Astrocyte (in vitro differentiated cells and primary cell): ENCODE data around the gene COL6A6. TPM values are rescaled to one million over a fixed set of nuclear protein-coding genes. Genes with fewer than 3 reads are reported as not detected.
A peak's percentile ranks its signal among the peaks of the same experiment; 100 is the strongest.

Experiments
- DNase-seq: peaks from one replicate; pipeline ENCODE4 v3.0.0-alpha.2; 2010; ENCODE audit warnings: low read depth
- FAIRE-seq: peaks from 2 replicates; lab custom pipeline; 2011; peaks lifted over from hg19 to GRCh38; lab: Jason Lieb, UNC
- H2AFZ ChIP-seq: 2 replicates; pipeline ENCODE4 v1.6.0; 2012; ENCODE audit warnings: low read depth, low read length, inconsistent platforms
- H3K27ac ChIP-seq: 2 replicates; pipeline ENCODE4 v1.5.1; 2011; ENCODE audit warnings: low read depth, low read length, inconsistent platforms
- H3K27me3 ChIP-seq: 2 replicates; pipeline ENCODE4 v1.6.0; 2011; ENCODE audit warnings: low read length, inconsistent platforms; ENCODE audit not compliant: insufficient read depth
- H3K36me3 ChIP-seq: 2 replicates; pipeline ENCODE4 v1.5.1; 2011; ENCODE audit warnings: low read length, inconsistent platforms; ENCODE audit not compliant: insufficient read depth
- H3K4me1 ChIP-seq: 2 replicates; pipeline ENCODE4 v1.5.1; 2011; ENCODE audit warnings: low read length, inconsistent platforms; ENCODE audit not compliant: insufficient read depth
- H3K4me2 ChIP-seq: 2 replicates; pipeline ENCODE4 v1.6.0; 2012; ENCODE audit warnings: low read length, inconsistent platforms
- H3K4me3 ChIP-seq: 2 replicates; pipeline ENCODE4 v1.5.1; 2011; ENCODE audit warnings: low read depth, mild to moderate bottlenecking, low read length, inconsistent platforms; ENCODE audit not compliant: insufficient read depth
- H3K79me2 ChIP-seq: 2 replicates; pipeline ENCODE4 v1.6.0; 2012; ENCODE audit warnings: mild to moderate bottlenecking, low read length, inconsistent platforms; ENCODE audit not compliant: insufficient read depth
- H3K9ac ChIP-seq: 2 replicates; pipeline ENCODE4 v1.6.0; 2012; ENCODE audit warnings: mild to moderate bottlenecking, low read length, inconsistent platforms
- H3K9me3 ChIP-seq: 2 replicates; pipeline ENCODE4 v1.5.1; 2012; ENCODE audit warnings: low read depth, mild to moderate bottlenecking, low read length, inconsistent platforms; ENCODE audit not compliant: insufficient read depth
- H4K20me1 ChIP-seq: 2 replicates; pipeline ENCODE4 v1.6.0; 2012; ENCODE audit warnings: low read length, inconsistent platforms; ENCODE audit not compliant: insufficient read depth
- H3K27ac Mint-ChIP-seq: one replicate; pipeline ENCODE4 v1.8.0; 2021; ENCODE audit warnings: mild to moderate bottlenecking, mixed read lengths; ENCODE audit not compliant: unreplicated experiment
- H3K27me3 Mint-ChIP-seq: one replicate; pipeline ENCODE4 v1.8.0; 2021; ENCODE audit warnings: low read depth, mixed read lengths; ENCODE audit not compliant: unreplicated experiment
- H3K36me3 Mint-ChIP-seq: one replicate; pipeline ENCODE4 v1.8.0; 2021; ENCODE audit warnings: low read depth, mixed read lengths; ENCODE audit not compliant: unreplicated experiment
- H3K4me1 Mint-ChIP-seq: one replicate; pipeline ENCODE4 v1.8.0; 2021; ENCODE audit warnings: low read depth, mixed read lengths; ENCODE audit not compliant: unreplicated experiment
- H3K4me3 Mint-ChIP-seq: one replicate; pipeline ENCODE4 v1.8.0; 2021; ENCODE audit warnings: mild to moderate bottlenecking, moderate library complexity, mixed read lengths; ENCODE audit not compliant: unreplicated experiment
- H3K9me3 Mint-ChIP-seq: one replicate; pipeline ENCODE4 v1.8.0; 2021; ENCODE audit warnings: mild to moderate bottlenecking, mixed read lengths; ENCODE audit not compliant: unreplicated experiment
- CTCF ChIP-seq: IDR thresholded peaks from 2 replicates; pipeline ENCODE4 v1.5.1; 2011; ENCODE audit warnings: low read depth, mild to moderate bottlenecking, inconsistent platforms, low read length, moderate library complexity; ENCODE audit not compliant: insufficient read depth
- EZH2 ChIP-seq: IDR thresholded peaks from 2 replicates; pipeline ENCODE4 v1.6.1; 2012; ENCODE audit warnings: mild to moderate bottlenecking, low read length, inconsistent platforms; ENCODE audit not compliant: insufficient read depth
- total RNA-seq: library from RNA; stranded (reverse); gene quantifications from 2 replicates; pipeline ENCODE4 v1.2.1, GENCODE V29; 2021

The COL6A6 gene
- total RNA-seq, 1 donor from 2014 or later: 0.09 TPM

DNA sequence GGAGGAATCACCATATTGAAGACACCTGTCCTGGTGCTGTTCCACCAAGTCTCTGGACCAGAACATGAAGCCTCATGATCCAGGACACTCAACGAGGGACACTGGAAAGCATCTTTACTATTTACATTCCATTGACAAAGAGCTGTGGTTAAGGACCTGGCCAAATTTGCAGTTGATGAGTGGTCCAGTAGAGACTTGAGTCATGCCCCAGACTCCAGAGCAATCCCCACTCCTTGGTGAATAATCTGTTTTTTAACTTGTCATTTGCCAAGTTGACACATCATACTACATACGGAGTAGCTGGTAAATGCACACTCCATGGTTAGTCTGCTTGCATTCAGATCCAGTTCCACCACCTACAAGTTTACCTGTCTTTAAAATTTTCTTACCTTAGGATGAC lies 1.2 kb upstream of the COL6A6 start:
- Histone ChIP-seq H3K9ac (no peak overlapping the region), H3K4me3 (no peak overlapping the region), H3K79me2 (no peaks in the 10 kb centered on the region), H3K36me3 (no peaks in the 10 kb centered on the region), H2AFZ (no peak overlapping the region), H3K4me2 (no peak overlapping the region), H3K4me1 (no peaks in the 10 kb centered on the region), H3K27me3 (peaks cover 19% of the 10 kb centered on the region), H3K27ac (no peak overlapping the region), H4K20me1 (no peaks in the 10 kb centered on the region), H3K9me3 (no peaks in the 10 kb centered on the region)
- Mint-ChIP-seq H3K36me3 (no peaks in the 10 kb centered on the region), H3K27ac (no peak overlapping the region), H3K9me3 (peaks cover 4% of the 10 kb centered on the region), H3K4me1 (peaks cover 4% of the 10 kb centered on the region), H3K4me3 (no peak overlapping the region), H3K27me3 (peaks cover 43% of the 10 kb centered on the region)
- TF ChIP-seq CTCF: no peak
- TF ChIP-seq EZH2: no peak
- FAIRE-seq (no peak), DNase-seq (no peak)

- Mint-ChIP-seq H3K9me3 (peaks cover 4% of the 10 kb centered on the region), H3K36me3 (no peaks in the 10 kb centered on the region), H3K4me1 (peaks cover 4% of the 10 kb centered on the region), H3K4me3 (peak overlapping the region; percentile 74), H3K27me3 (peaks cover 50% of the 10 kb centered on the region), H3K27ac (no peak overlapping the region)
- DNase-seq: peak; percentile 8
- no peak overlapping the region for H3K4me3 ChIP-seq
- H3K36me3 ChIP-seq: no peaks in the 10 kb centered on the region
- H2AFZ ChIP-seq: no peak overlapping the region
- no peak for TF ChIP-seq EZH2
- no peak for TF ChIP-seq CTCF
- H3K79me2 ChIP-seq: no peaks in the 10 kb centered on the region
- H3K9me3 ChIP-seq: no peaks in the 10 kb centered on the region
- no peaks in the 10 kb centered on the region for H3K4me1 ChIP-seq
- H3K4me2 ChIP-seq: peak overlapping the region; percentile 67
- FAIRE-seq: no peak
- H3K27me3 ChIP-seq: peaks cover 19% of the 10 kb centered on the region
- no peaks in the 10 kb centered on the region for H4K20me1 ChIP-seq
- no peak overlapping the region for H3K27ac ChIP-seq
- H3K9ac ChIP-seq: no peak overlapping the region
Measured at GRCh38 chr3:130517602-130518001, 625 bp downstream of the COL6A6 start.

DNA sequence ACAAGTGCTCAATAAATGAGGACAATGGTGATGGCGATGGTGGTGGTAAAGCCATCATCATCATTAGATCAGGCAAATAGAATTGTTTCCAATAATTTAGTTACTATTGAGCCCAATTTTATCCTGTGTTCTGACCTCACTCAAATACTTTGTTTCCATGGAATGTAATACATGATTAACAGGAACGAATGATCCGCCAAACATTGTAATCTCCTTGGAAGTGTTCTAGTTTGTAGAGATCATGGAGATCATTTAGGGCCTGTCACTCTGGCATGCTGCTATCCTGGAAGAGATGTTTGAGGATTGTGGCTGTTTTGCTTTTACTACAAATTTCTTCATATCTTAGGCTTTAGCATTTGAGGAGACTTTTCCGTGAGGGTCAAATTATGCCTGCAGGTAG lies 2.8 kb downstream of the COL6A6 start:
- no peak for TF ChIP-seq EZH2
- TF ChIP-seq CTCF: no peak
- no peak overlapping the region for H2AFZ ChIP-seq
- H3K27me3 Mint-ChIP-seq: peaks cover 58% of the 10 kb centered on the region

More for the DNA sequence above, 2.8 kb downstream of the COL6A6 start:
- Histone ChIP-seq H3K27ac (no peak overlapping the region), H4K20me1 (no peaks in the 10 kb centered on the region), H3K4me2 (no peak overlapping the region), H3K27me3 (peaks cover 19% of the 10 kb centered on the region), H3K36me3 (no peaks in the 10 kb centered on the region), H3K4me1 (no peaks in the 10 kb centered on the region), H3K4me3 (no peak overlapping the region), H3K79me2 (no peaks in the 10 kb centered on the region), H3K9me3 (no peaks in the 10 kb centered on the region), H3K9ac (no peak overlapping the region)
- H3K36me3 Mint-ChIP-seq: no peaks in the 10 kb centered on the region
- H3K9me3 Mint-ChIP-seq: peaks cover 4% of the 10 kb centered on the region
- no peak overlapping the region for H3K27ac Mint-ChIP-seq
- no peak overlapping the region for H3K4me3 Mint-ChIP-seq
- H3K4me1 Mint-ChIP-seq: peaks cover 4% of the 10 kb centered on the region
- FAIRE-seq: no peak
- DNase-seq: no peak
